ENCODE results near the gene CEP131. TPM values are rescaled to one million over a fixed set of nuclear protein-coding genes. Genes with fewer than 3 reads are reported as not detected.

Gene CEP131
- total RNA-seq, 1 experiment from 2014 or later: 20.2 TPM

GRCh38 chr17:81197831-81198490 is 24.8 kb downstream of the CEP131 start:
- H3K27me3 ChIP-seq (ENCODE audit: control insufficient read depth, insufficient read depth, low read length): no peaks in the 10 kb centered on the region
- no peak overlapping the region for H3K4me3 ChIP-seq (ENCODE audit: insufficient read depth, low read depth, low read length)
- H3K36me3 ChIP-seq (replicated peaks; ENCODE audit: control insufficient read depth, insufficient read depth, low read length): peaks cover 1% of the 10 kb centered on the region
- DNase-seq: no peak

GRCh38 chr17:81197409-81197795 is 25.4 kb downstream of the CEP131 start:
- Histone ChIP-seq H3K36me3 (replicated peaks; ENCODE audit: control insufficient read depth, insufficient read depth, low read length) (peaks cover 1% of the 10 kb centered on the region), H3K27me3 (ENCODE audit: control insufficient read depth, insufficient read depth, low read length) (no peaks in the 10 kb centered on the region), H3K4me3 (ENCODE audit: insufficient read depth, low read depth, low read length) (no peak overlapping the region)
- no peak for DNase-seq

GRCh38 chr17:81196505-81197408 is 26.0 kb downstream of the CEP131 start:
- peaks cover 1% of the 10 kb centered on the region for H3K36me3 ChIP-seq (replicated peaks; ENCODE audit: control insufficient read depth, insufficient read depth, low read length)
- no peak for DNase-seq
- H3K4me3 ChIP-seq (ENCODE audit: insufficient read depth, low read depth, low read length): no peak overlapping the region
- H3K27me3 ChIP-seq (ENCODE audit: control insufficient read depth, insufficient read depth, low read length): no peaks in the 10 kb centered on the region

- Histone ChIP-seq H3K36me3 (replicated peaks; ENCODE audit: control insufficient read depth, insufficient read depth, low read length) (peaks cover 1% of the 10 kb centered on the region), H3K27me3 (ENCODE audit: control insufficient read depth, insufficient read depth, low read length) (no peaks in the 10 kb centered on the region), H3K4me3 (ENCODE audit: insufficient read depth, low read depth, low read length) (no peak overlapping the region)
- DNase-seq: no peak
Measured at GRCh38 chr17:81195941-81196495, 26.7 kb downstream of the CEP131 start.

- H3K4me3 ChIP-seq (ENCODE audit: insufficient read depth, low read depth, low read length): no peak overlapping the region
- H3K27me3 ChIP-seq (ENCODE audit: control insufficient read depth, insufficient read depth, low read length): no peaks in the 10 kb centered on the region
- H3K36me3 ChIP-seq (replicated peaks; ENCODE audit: control insufficient read depth, insufficient read depth, low read length): peaks cover 1% of the 10 kb centered on the region
- no peak for DNase-seq
Measured at GRCh38 chr17:81194941-81195901, 27.5 kb downstream of the CEP131 start.

- Histone ChIP-seq H3K36me3 (replicated peaks; ENCODE audit: control insufficient read depth, insufficient read depth, low read length) (peaks cover 4% of the 10 kb centered on the region), H3K4me3 (ENCODE audit: insufficient read depth, low read depth, low read length) (no peak overlapping the region), H3K27me3 (ENCODE audit: control insufficient read depth, insufficient read depth, low read length) (no peaks in the 10 kb centered on the region)
- no peak for DNase-seq
Measured at GRCh38 chr17:81194225-81194760, 28.5 kb downstream of the CEP131 start.

GRCh38 chr17:81193470-81194224 is 29.1 kb downstream of the CEP131 start:
- H3K4me3 ChIP-seq (ENCODE audit: insufficient read depth, low read depth, low read length): no peak overlapping the region
- H3K36me3 ChIP-seq (replicated peaks; ENCODE audit: control insufficient read depth, insufficient read depth, low read length): peaks cover 4% of the 10 kb centered on the region
- DNase-seq: no peak
- no peaks in the 10 kb centered on the region for H3K27me3 ChIP-seq (ENCODE audit: control insufficient read depth, insufficient read depth, low read length)

- Histone ChIP-seq H3K4me3 (ENCODE audit: insufficient read depth, low read depth, low read length) (no peak overlapping the region), H3K27me3 (ENCODE audit: control insufficient read depth, insufficient read depth, low read length) (no peaks in the 10 kb centered on the region), H3K36me3 (replicated peaks; ENCODE audit: control insufficient read depth, insufficient read depth, low read length) (peaks cover 3% of the 10 kb centered on the region)
- DNase-seq: no peak
Measured at GRCh38 chr17:81193051-81193410, 29.7 kb downstream of the CEP131 start.

- peaks cover 3% of the 10 kb centered on the region; the same call in 1 of the 2 replicates for H3K36me3 ChIP-seq (replicated peaks; ENCODE audit: control insufficient read depth, insufficient read depth, low read length)
- H3K27me3 ChIP-seq (ENCODE audit: control insufficient read depth, insufficient read depth, low read length): no peaks in the 10 kb centered on the region
- DNase-seq: no peak
- H3K4me3 ChIP-seq (ENCODE audit: insufficient read depth, low read depth, low read length): no peak overlapping the region
Measured at GRCh38 chr17:81192386-81193050, 30.2 kb downstream of the CEP131 start.

GRCh38 chr17:81191646-81192045 is 31.1 kb downstream of the CEP131 start:
- H3K36me3 ChIP-seq (replicated peaks; ENCODE audit: control insufficient read depth, insufficient read depth, low read length): peaks cover 3% of the 10 kb centered on the region; the same call in 1 of the 2 replicates
- DNase-seq: no peak
- H3K27me3 ChIP-seq (ENCODE audit: control insufficient read depth, insufficient read depth, low read length): no peaks in the 10 kb centered on the region
- H3K4me3 ChIP-seq (ENCODE audit: insufficient read depth, low read depth, low read length): no peak overlapping the region

GRCh38 chr17:81191116-81191515 is 31.6 kb downstream of the CEP131 start:
- H3K4me3 ChIP-seq (ENCODE audit: insufficient read depth, low read depth, low read length): no peak overlapping the region
- H3K36me3 ChIP-seq (replicated peaks; ENCODE audit: control insufficient read depth, insufficient read depth, low read length): peaks cover 3% of the 10 kb centered on the region; the same call in 1 of the 2 replicates
- no peaks in the 10 kb centered on the region for H3K27me3 ChIP-seq (ENCODE audit: control insufficient read depth, insufficient read depth, low read length)
- DNase-seq: no peak

- H3K36me3 ChIP-seq (replicated peaks; ENCODE audit: control insufficient read depth, insufficient read depth, low read length): peaks cover 3% of the 10 kb centered on the region; the same call in 1 of the 2 replicates
- H3K27me3 ChIP-seq (ENCODE audit: control insufficient read depth, insufficient read depth, low read length): no peaks in the 10 kb centered on the region
- no peak for DNase-seq
- H3K4me3 ChIP-seq (ENCODE audit: insufficient read depth, low read depth, low read length): no peak overlapping the region
Measured at GRCh38 chr17:81190591-81190990, 32.2 kb downstream of the CEP131 start.

Measured in H7 (cell line).